ENCODE data around the gene ZNF385B. TPM values are rescaled to one million over a fixed set of nuclear protein-coding genes. Genes with fewer than 3 reads are reported as not detected.

ZNF385B gene
- total and polyA plus RNA-seq, 4 donors, result 3.0 to 7.2 (median 3.9) TPM

GRCh38 chr2:179578171-179578916, 283.1 kb downstream of the ZNF385B start:
- TF ChIP-seq SP1 (IDR thresholded peaks at IDR 0.05), result no peak
- TF ChIP-seq FOXA2 (IDR thresholded peaks at IDR 0.05), result no peak
- no peak for TF ChIP-seq TAF1 (conservative IDR thresholded peaks at IDR 0.05)
- TF ChIP-seq JUND (IDR thresholded peaks at IDR 0.05), result no peak
- TF ChIP-seq RAD21 (IDR thresholded peaks at IDR 0.05), result no peak
- no peak for TF ChIP-seq HNF4A (conservative IDR thresholded peaks at IDR 0.05)
- no peak for TF ChIP-seq RXRA (IDR thresholded peaks at IDR 0.05)
- TF ChIP-seq GABPA (IDR thresholded peaks at IDR 0.05 in 1 of 2, conservative IDR thresholded peaks at IDR 0.05 in 1 of 2), result no peak
- TF ChIP-seq FOXA1 (IDR thresholded peaks at IDR 0.05), result no peak
- TF ChIP-seq MAX (IDR thresholded peaks at IDR 0.05), result no peak
- no peak for TF ChIP-seq ATF3 (IDR thresholded peaks at IDR 0.05)
- no peak for TF ChIP-seq EGR1 (IDR thresholded peaks at IDR 0.05; ENCODE audit: low read depth in 2 of 2)
- no peak for TF ChIP-seq CTCF (IDR thresholded peaks at IDR 0.05; ENCODE audit: low read depth, low read length, missing input control)
- no peak for TF ChIP-seq REST (IDR thresholded peaks at IDR 0.05)
- TF ChIP-seq YY1 (IDR thresholded peaks at IDR 0.05), result no peak
- no peak for TF ChIP-seq NR2F2 (IDR thresholded peaks at IDR 0.05)
- TF ChIP-seq ZBTB33 (IDR thresholded peaks at IDR 0.05), result no peak
- H3K36me3 ChIP-seq (ENCODE audit: control insufficient read depth in 4 of 4, insufficient read depth in 3 of 4, low read depth in 1 of 4, low read length in 3 of 4), result no peaks in the 10 kb centered on the region
- H3K27me3 ChIP-seq (ENCODE audit: control insufficient read depth in 4 of 4, insufficient read depth in 4 of 4, low read length in 3 of 4), result no peaks in the 10 kb centered on the region
- no peak overlapping the region for H3K9ac ChIP-seq (ENCODE audit: low read depth in 1 of 2, low read length in 2 of 2)
- no peak overlapping the region for H3K4me3 ChIP-seq (ENCODE audit: low read depth in 1 of 3, low read length in 3 of 3)
- peaks cover 5 to 46% (median 35%) of the 10 kb centered on the region in 4 donors for H3K4me1 ChIP-seq (ENCODE audit: control insufficient read depth in 4 of 4, insufficient read depth in 4 of 4, low read length in 3 of 4)
- no peaks in the 10 kb centered on the region for H3K9me3 ChIP-seq (ENCODE audit: control insufficient read depth in 4 of 4, low read length in 3 of 4)
- DNase-seq (ENCODE audit: low spot score), result no peak
- WGBS, result 26% methylated on average over 2 of the region's 2 CpGs
- no peak overlapping the region for H3K27ac ChIP-seq (ENCODE audit: low read depth in 1 of 2, low read length in 2 of 2)
